ENCODE data around the gene TMEM165. TPM values are rescaled to one million over a fixed set of nuclear protein-coding genes. Genes with fewer than 3 reads are reported as not detected.

Gene TMEM165
- polyA plus RNA-seq, 1 experiment, result 146 TPM

GRCh38 chr4:55407764-55408163, 12.0 kb downstream of the TMEM165 start:
- no peak overlapping the region for H3K4me3 ChIP-seq (ENCODE audit: low read depth, low read length)
- H3K9me3 ChIP-seq (ENCODE audit: control insufficient read depth, insufficient read depth, low read length), result no peaks in the 10 kb centered on the region
- H3K27me3 ChIP-seq (ENCODE audit: control insufficient read depth, insufficient read depth, low read length), result no peaks in the 10 kb centered on the region
- no peak for TF ChIP-seq CTCF (IDR thresholded peaks at IDR 0.05; ENCODE audit: low read depth, low read length)
- POLR2A ChIA-PET, result interaction anchor here (1.2 to 1.5 kb wide), 2 partner anchors 9 to 12 kb away, joined by 3 to 4 read pairs; partner anchors contain the start of gene TMEM165
- H3K27ac ChIP-seq (ENCODE audit: low read depth, low read length), result no peak overlapping the region
- no peak for DNase-seq (ENCODE audit: low read depth, low spot score)
- CTCF ChIA-PET, result no interaction called here

- CTCF ChIA-PET, result interaction anchor here (0.5 to 3.4 kb wide), 10 partner anchors 11 to 145 kb away, joined by 3 to 13 read pairs (median 4); partner anchors contain the start of genes SRD5A3 and TMEM165
Measured at GRCh38 chr4:55409468-55410171, 13.9 kb downstream of the TMEM165 start.

GRCh38 chr4:55410431-55410830, 14.7 kb downstream of the TMEM165 start:
- CTCF ChIA-PET, result interaction anchor here (0.5 to 3.4 kb wide), 4 partner anchors 48 to 457 kb away, joined by 3 to 13 read pairs (median 10); partner anchors contain the start of gene SRD5A3
- Histone ChIP-seq H3K27ac (ENCODE audit: low read depth, low read length) (no peak overlapping the region), H3K27me3 (ENCODE audit: control insufficient read depth, insufficient read depth, low read length) (no peaks in the 10 kb centered on the region), H3K4me3 (ENCODE audit: low read depth, low read length) (no peak overlapping the region), H3K9me3 (ENCODE audit: control insufficient read depth, insufficient read depth, low read length) (no peaks in the 10 kb centered on the region)
- POLR2A ChIA-PET, result interaction anchor here (0.6 to 0.8 kb wide), 2 partner anchors 11 to 135 kb away, joined by 3 to 4 read pairs; no protein-coding TSS in a partner anchor
- DNase-seq (ENCODE audit: low read depth, low spot score), result no peak
- TF ChIP-seq CTCF (IDR thresholded peaks at IDR 0.05; ENCODE audit: low read depth, low read length), result no peak

More at GRCh38 chr4:55409468-55410171, 13.9 kb downstream of the TMEM165 start:
- H3K27me3 ChIP-seq (ENCODE audit: control insufficient read depth, insufficient read depth, low read length), result no peaks in the 10 kb centered on the region
- no peak overlapping the region for H3K27ac ChIP-seq (ENCODE audit: low read depth, low read length)
- no peak for DNase-seq (ENCODE audit: low read depth, low spot score)
- TF ChIP-seq CTCF (IDR thresholded peaks at IDR 0.05; ENCODE audit: low read depth, low read length), result no peak
- POLR2A ChIA-PET, result interaction anchor here (0.6 kb wide), 1 partner anchor 10 kb away, joined by 3 read pairs; no protein-coding TSS in a partner anchor
- no peak overlapping the region for H3K4me3 ChIP-seq (ENCODE audit: low read depth, low read length)
- no peaks in the 10 kb centered on the region for H3K9me3 ChIP-seq (ENCODE audit: control insufficient read depth, insufficient read depth, low read length)

GRCh38 chr4:55411621-55412020, 15.9 kb downstream of the TMEM165 start:
- Histone ChIP-seq H3K9me3 (ENCODE audit: control insufficient read depth, insufficient read depth, low read length) (no peaks in the 10 kb centered on the region), H3K27ac (ENCODE audit: low read depth, low read length) (no peak overlapping the region), H3K27me3 (ENCODE audit: control insufficient read depth, insufficient read depth, low read length) (no peaks in the 10 kb centered on the region), H3K4me3 (ENCODE audit: low read depth, low read length) (no peak overlapping the region)
- POLR2A ChIA-PET, result no interaction called here
- CTCF ChIA-PET, result interaction anchor here (3.4 kb wide), 1 partner anchor 65 kb away, joined by 13 read pairs; the partner anchor contains the start of gene SRD5A3
- TF ChIP-seq CTCF (IDR thresholded peaks at IDR 0.05; ENCODE audit: low read depth, low read length), result no peak
- no peak for DNase-seq (ENCODE audit: low read depth, low spot score)

GRCh38 chr4:55416176-55416575, 20.4 kb downstream of the TMEM165 start:
- no peak overlapping the region for H3K4me3 ChIP-seq (ENCODE audit: low read depth, low read length)
- DNase-seq (ENCODE audit: low read depth, low spot score), result no peak
- H3K27me3 ChIP-seq (ENCODE audit: control insufficient read depth, insufficient read depth, low read length), result no peaks in the 10 kb centered on the region
- POLR2A ChIA-PET, result no interaction called here
- no peak for TF ChIP-seq CTCF (IDR thresholded peaks at IDR 0.05; ENCODE audit: low read depth, low read length)
- CTCF ChIA-PET, result interaction anchor here (1.1 to 1.2 kb wide), 2 partner anchors 10 to 70 kb away, joined by 3 read pairs; partner anchors contain the start of gene SRD5A3
- no peak overlapping the region for H3K27ac ChIP-seq (ENCODE audit: low read depth, low read length)
- H3K9me3 ChIP-seq (ENCODE audit: control insufficient read depth, insufficient read depth, low read length), result no peaks in the 10 kb centered on the region

Data from AG04450 (cell line).